Activated B cell treated with CpG ODN at 0.5 μM for 24 hours (primary cell): ENCODE data around the gene TRIM42. TPM values are rescaled to one million over a fixed set of nuclear protein-coding genes. Genes with fewer than 3 reads are reported as not detected.

ENCODE experiments used
- ATAC-seq: fragments of 200-7000 bp; cut with Tn5 transposase; one replicate; pipeline ENCODE4 v1.10.0; 2021; ENCODE audit warnings: low read depth, mild to moderate bottlenecking, moderate library complexity
- CTCF ChIA-PET: fragments of 350-600 bp; sonication (Branson Sonifier 250); formaldehyde crosslinking; loops from one replicate; lab custom pipeline; 2021; ENCODE audit warnings: antibody characterized with exemption; lab: Charles Lee
- POLR2A ChIA-PET: fragments of 350-600 bp; sonication (Branson Sonifier 250); formaldehyde crosslinking; loops from one replicate; lab custom pipeline; 2021; ENCODE audit warnings: antibody characterized with exemption; lab: Charles Lee
- DNase-seq: peaks from one replicate; pipeline ENCODE4 v3.0.0; 2022
- H3K27ac Mint-ChIP-seq: one replicate; pipeline ENCODE4 v1.8.0; 2020; ENCODE audit warnings: mixed read lengths
- H3K27me3 Mint-ChIP-seq: one replicate; pipeline ENCODE4 v1.8.0; 2021; ENCODE audit warnings: mixed read lengths
- H3K36me3 Mint-ChIP-seq: one replicate; pipeline ENCODE4 v1.8.0; 2021; ENCODE audit warnings: low read depth, mixed read lengths
- H3K4me1 Mint-ChIP-seq: one replicate; pipeline ENCODE4 v1.8.0; 2021; ENCODE audit warnings: mixed read lengths
- H3K4me3 Mint-ChIP-seq: one replicate; pipeline ENCODE4 v1.8.0; 2020; ENCODE audit warnings: mild to moderate bottlenecking, mixed read lengths
- H3K9me3 Mint-ChIP-seq: one replicate; pipeline ENCODE4 v1.8.0; 2020; ENCODE audit warnings: mixed read lengths
- intact Hi-C: fragments of 100-400 bp; cut with micrococcal nuclease; formaldehyde crosslinking; loops from one replicate; pipeline ENCODE4 v1.15.1; 2024
- total RNA-seq: library from RNA; stranded (reverse); gene quantifications from 2 replicates; pipeline ENCODE4 v1.2.3, GENCODE V29; 2022
- TF ChIP-seq, protein P1 (sequence below): fragments of 200-600 bp; IDR thresholded peaks from one replicate; pipeline ENCODE4 v1.8.0; 2022; ENCODE audit warnings: antibody characterized with exemption, mild to moderate bottlenecking

TRIM42 gene
- not detected in 2 replicates for total RNA-seq

DNA sequence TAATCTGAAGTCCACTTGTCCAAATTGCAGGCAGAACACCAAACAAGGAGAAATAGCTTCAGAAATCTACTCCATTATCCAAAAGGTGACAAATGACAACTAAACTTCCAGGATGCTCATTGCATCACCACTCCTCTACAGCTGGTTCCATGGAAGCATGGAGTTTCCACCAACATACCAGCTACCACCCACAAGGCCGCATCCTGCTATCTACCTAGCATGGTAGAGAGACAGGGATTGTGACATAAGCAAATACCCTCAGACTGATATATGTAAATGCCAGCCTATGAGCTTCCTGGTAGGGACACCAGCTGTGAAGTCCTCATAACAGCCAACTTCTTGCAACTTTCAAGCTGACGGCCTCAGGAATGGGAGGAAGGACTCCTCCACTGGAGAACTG is at the start of gene TRIM42:
Gene TRIM42, plus strand, starts transcription at position 301 of the 400 bp plus-strand sequence. CDS start 166 bp downstream, outside the sequence.
- no peak within 1 kb of the TSS for H3K4me3 Mint-ChIP-seq
- ATAC-seq (no peak), DNase-seq (no peak)
- peaks cover 4% of the 10 kb centered on the region for H3K9me3 Mint-ChIP-seq
- TF ChIP-seq, protein P1, sequence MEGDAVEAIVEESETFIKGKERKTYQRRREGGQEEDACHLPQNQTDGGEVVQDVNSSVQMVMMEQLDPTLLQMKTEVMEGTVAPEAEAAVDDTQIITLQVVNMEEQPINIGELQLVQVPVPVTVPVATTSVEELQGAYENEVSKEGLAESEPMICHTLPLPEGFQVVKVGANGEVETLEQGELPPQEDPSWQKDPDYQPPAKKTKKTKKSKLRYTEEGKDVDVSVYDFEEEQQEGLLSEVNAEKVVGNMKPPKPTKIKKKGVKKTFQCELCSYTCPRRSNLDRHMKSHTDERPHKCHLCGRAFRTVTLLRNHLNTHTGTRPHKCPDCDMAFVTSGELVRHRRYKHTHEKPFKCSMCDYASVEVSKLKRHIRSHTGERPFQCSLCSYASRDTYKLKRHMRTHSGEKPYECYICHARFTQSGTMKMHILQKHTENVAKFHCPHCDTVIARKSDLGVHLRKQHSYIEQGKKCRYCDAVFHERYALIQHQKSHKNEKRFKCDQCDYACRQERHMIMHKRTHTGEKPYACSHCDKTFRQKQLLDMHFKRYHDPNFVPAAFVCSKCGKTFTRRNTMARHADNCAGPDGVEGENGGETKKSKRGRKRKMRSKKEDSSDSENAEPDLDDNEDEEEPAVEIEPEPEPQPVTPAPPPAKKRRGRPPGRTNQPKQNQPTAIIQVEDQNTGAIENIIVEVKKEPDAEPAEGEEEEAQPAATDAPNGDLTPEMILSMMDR: no peak
- no peak within 1 kb of the TSS for H3K27ac Mint-ChIP-seq
- H3K4me1 Mint-ChIP-seq: no peaks in the 10 kb centered on the region
- H3K36me3 Mint-ChIP-seq: no peaks in the 10 kb centered on the region
- H3K27me3 Mint-ChIP-seq: no peaks in the 10 kb centered on the region
- ChIA-PET CTCF (no interaction called here), POLR2A (no interaction called here)
- intact Hi-C loops: no loop called here

DNA sequence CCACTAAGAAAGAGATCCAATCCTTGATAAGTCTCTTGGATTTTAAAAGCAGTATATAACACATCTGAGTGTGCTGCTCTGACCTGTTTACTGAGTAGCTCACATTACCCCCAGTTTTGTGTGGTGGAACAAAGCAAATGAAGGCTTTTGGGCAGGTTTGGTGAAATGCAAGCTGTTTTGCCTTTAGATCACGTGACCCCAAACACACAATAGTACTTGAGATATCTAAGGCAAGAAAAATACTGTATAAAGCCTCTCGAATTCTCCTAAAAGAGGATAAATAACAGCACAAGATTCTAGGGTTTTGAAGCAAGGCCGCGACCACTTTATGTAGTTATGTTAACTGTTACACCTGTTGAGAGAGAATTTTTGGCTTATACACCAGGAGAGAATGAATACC is 49.3 kb upstream of the TRIM42 start:
- peaks cover 2% of the 10 kb centered on the region for H3K27me3 Mint-ChIP-seq
- H3K27ac Mint-ChIP-seq: no peak overlapping the region
- H3K4me3 Mint-ChIP-seq: no peak overlapping the region
- no peaks in the 10 kb centered on the region for H3K36me3 Mint-ChIP-seq
- H3K9me3 Mint-ChIP-seq: no peaks in the 10 kb centered on the region
- POLR2A ChIA-PET: no interaction called here
- intact Hi-C loops: no loop called here
- CTCF ChIA-PET: no interaction called here
- no peaks in the 10 kb centered on the region for H3K4me1 Mint-ChIP-seq
- TF ChIP-seq, protein P1: no peak
- DNase-seq (no peak), ATAC-seq (no peak)

DNA sequence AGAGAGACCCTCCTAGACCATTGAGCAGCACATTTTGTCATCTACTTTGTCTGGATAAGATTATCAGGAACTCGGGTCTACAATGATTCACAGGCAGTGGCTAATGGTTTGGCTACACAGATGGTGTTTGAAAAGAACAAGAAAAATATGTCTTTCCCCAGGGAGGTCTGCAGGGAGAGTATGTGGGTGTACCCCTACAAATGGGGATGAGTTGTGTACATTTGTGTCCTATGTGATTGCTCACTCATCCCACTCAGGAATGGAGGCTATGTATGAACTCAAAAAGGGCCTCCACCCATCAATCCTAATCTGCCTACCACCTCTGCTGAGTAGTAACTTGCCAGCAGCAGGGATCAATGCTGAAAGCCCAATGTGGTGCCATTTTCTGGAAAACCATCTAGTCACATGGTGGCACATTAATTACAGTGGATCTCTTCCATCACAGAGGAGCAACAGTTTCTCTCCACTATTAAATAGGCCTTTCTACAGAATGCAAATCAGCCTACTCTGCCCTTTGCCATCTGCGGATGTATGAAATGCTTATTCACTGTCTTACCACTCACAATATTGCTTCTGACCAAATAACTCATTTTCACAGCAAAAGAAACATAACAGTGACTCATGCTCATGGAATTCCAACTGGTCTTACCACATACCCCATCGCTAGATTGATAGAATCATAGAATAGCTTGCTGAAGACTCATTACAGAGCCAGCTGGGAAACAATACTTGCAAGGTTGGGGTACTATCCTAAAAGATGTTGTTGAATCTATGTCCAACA is 48.3 kb upstream of the TRIM42 start:
- H3K36me3 Mint-ChIP-seq: no peaks in the 10 kb centered on the region
- DNase-seq (no peak), ATAC-seq (no peak)
- no peaks in the 10 kb centered on the region for H3K9me3 Mint-ChIP-seq
- intact Hi-C loops: no loop called here
- ChIA-PET CTCF (no interaction called here), POLR2A (no interaction called here)
- no peak overlapping the region for H3K4me3 Mint-ChIP-seq
- H3K27ac Mint-ChIP-seq: no peak overlapping the region
- H3K27me3 Mint-ChIP-seq: peaks cover 2% of the 10 kb centered on the region
- no peaks in the 10 kb centered on the region for H3K4me1 Mint-ChIP-seq
- TF ChIP-seq, protein P1: no peak

DNA sequence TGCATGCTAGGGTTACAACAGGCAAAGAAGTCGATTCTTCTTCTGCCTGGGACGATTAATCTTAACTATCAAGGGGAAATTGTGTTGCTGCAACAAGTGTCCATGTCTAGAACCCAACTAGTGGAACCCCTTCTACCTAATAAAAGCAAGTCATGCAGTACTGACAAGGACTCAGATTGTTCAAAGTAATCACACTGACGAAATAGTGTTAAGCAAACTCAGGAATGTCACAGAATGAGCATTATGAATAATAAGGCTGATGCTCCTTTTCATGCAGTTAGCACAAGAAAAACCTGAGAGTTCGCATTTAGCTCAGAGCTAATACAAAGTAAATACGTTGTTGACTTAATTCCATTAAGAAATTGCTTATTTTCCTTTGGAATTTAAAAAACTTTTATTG is 47.5 kb upstream of the TRIM42 start:
- H3K4me3 Mint-ChIP-seq: no peak overlapping the region
- H3K27me3 Mint-ChIP-seq: peaks cover 2% of the 10 kb centered on the region
- no peaks in the 10 kb centered on the region for H3K9me3 Mint-ChIP-seq
- CTCF ChIA-PET: no interaction called here
- no peaks in the 10 kb centered on the region for H3K36me3 Mint-ChIP-seq
- no peaks in the 10 kb centered on the region for H3K4me1 Mint-ChIP-seq
- TF ChIP-seq, protein P1: no peak
- H3K27ac Mint-ChIP-seq: no peak overlapping the region
- DNase-seq (no peak), ATAC-seq (no peak)
- POLR2A ChIA-PET: no interaction called here
- intact Hi-C loops: no loop called here

DNA sequence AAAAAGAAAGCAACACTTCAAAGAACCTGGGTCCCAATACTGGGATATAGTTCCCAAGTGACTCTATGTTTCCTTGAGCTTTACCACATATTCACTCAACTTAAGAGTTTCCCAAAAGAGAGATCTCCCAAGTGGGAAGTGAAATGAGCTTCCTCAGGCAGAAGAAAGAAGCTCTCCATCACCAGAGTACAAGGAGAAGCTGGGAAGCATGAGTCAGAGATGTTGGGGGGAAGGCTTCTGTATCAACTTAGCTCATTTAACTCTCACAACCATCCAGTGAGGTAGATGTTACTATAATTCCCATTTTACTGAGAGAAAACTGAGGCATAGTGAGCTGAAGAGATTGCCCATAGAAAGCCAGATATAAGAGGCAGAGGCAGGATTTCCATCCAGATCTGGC is 47.0 kb upstream of the TRIM42 start:
- Mint-ChIP-seq H3K36me3 (no peaks in the 10 kb centered on the region), H3K27me3 (peaks cover 2% of the 10 kb centered on the region), H3K27ac (no peak overlapping the region), H3K9me3 (no peaks in the 10 kb centered on the region), H3K4me1 (no peaks in the 10 kb centered on the region), H3K4me3 (no peak overlapping the region)
- ChIA-PET CTCF (no interaction called here), POLR2A (no interaction called here)
- DNase-seq: no peak
- ATAC-seq: no peak
- TF ChIP-seq, protein P1: no peak
- intact Hi-C loops: no loop called here
